SK-N-SH (cell line): ENCODE results near the gene CCDC106. TPM values are rescaled to one million over a fixed set of nuclear protein-coding genes. Genes with fewer than 3 reads are reported as not detected.
A peak's percentile ranks its signal among the peaks of the same experiment; 100 is the strongest.

ENCODE experiments used
- CTCF ChIA-PET: fragments of 300-600, 350-600 bp; formaldehyde crosslinking; extraction: SDS; loops from one replicate; lab custom pipeline; 2021; lab: Yijun Ruan, JAX
- POLR2A ChIA-PET: fragments of 350-600 bp; sonication (Branson Sonifier 250); formaldehyde crosslinking; extraction: SDS; loops from one replicate; lab custom pipeline; 2020; ENCODE audit warnings: antibody characterized with exemption, inconsistent platforms; lab: Yijun Ruan, JAX
- DNase-seq: peaks from one replicate; pipeline ENCODE4 v3.0.0; 2012
- H2AFZ ChIP-seq: fragments of 200-600 bp; sonication (generic); 2 replicates; pipeline ENCODE4 v1.8.1; 2016; ENCODE audit warnings: antibody characterized with exemption, mild to moderate bottlenecking, low read depth
- H3F3A ChIP-seq: fragments of 200-600 bp; sonication (generic); replicated peaks from 2 replicates; pipeline ENCODE3; 2016; ENCODE audit warnings: antibody characterized with exemption, mild to moderate bottlenecking; ENCODE audit not compliant: insufficient read depth
- H3K27ac ChIP-seq, 2 experiments: fragments of 200-500 bp in 1 of 2; fragments of 200-600 bp in 1 of 2; sonication (Bioruptor generic) in 1 of 2; sonication (generic), shearing (Covaris generic) in 1 of 2; 2 replicates each; pipeline versions ENCODE4 v1.5.1 to v1.6.1; 2014 to 2016; ENCODE audit warnings: low read depth in 2 of 2, inconsistent platforms in 1 of 2, low read length in 1 of 2, mild to moderate bottlenecking in 1 of 2, mixed read lengths in 1 of 2
- H3K27me3 ChIP-seq: fragments of 200-600 bp; sonication (generic), shearing (Covaris generic); 2 replicates; pipeline ENCODE4 v1.6.1; 2016; ENCODE audit warnings: mixed run types; ENCODE audit not compliant: insufficient read depth
- H3K36me3 ChIP-seq, 2 experiments: fragments of 200-500 bp in 1 of 2; fragments of 200-600 bp in 1 of 2; sonication (Bioruptor generic) in 1 of 2; sonication (generic) in 1 of 2; replicated peaks in 1 of 2; 2 replicates each; pipeline versions ENCODE3 to v1.5.1; 2014 to 2016; ENCODE audit warnings: low read length in 1 of 2, mild to moderate bottlenecking in 1 of 2; ENCODE audit not compliant: insufficient read depth in 2 of 2, control insufficient read depth in 1 of 2
- H3K4me1 ChIP-seq, 2 experiments: fragments of 200-500 bp in 1 of 2; fragments of 200-600 bp in 1 of 2; sonication (Bioruptor generic) in 1 of 2; sonication (generic), shearing (Covaris generic) in 1 of 2; 2 replicates each; pipeline versions ENCODE4 v1.5.1 to v1.6.1; 2014 to 2016; ENCODE audit warnings: low read depth in 1 of 2, low read length in 1 of 2, mixed run types in 1 of 2; ENCODE audit not compliant: insufficient read depth in 2 of 2, control insufficient read depth in 1 of 2
- H3K4me2 ChIP-seq: fragments of 200-600 bp; sonication (generic), shearing (Covaris generic); 2 replicates; pipeline ENCODE4 v1.6.1; 2017; ENCODE audit warnings: mixed run types
- H3K4me3 ChIP-seq, 2 experiments: fragments of 200-500 bp in 1 of 2; fragments of 200-600 bp in 1 of 2; sonication (Bioruptor generic) in 1 of 2; sonication (generic), shearing (Covaris generic) in 1 of 2; 2 replicates each; pipeline versions ENCODE4 v1.5.1 to v1.8.1; 2014 to 2016; ENCODE audit warnings: low read depth in 2 of 2, inconsistent platforms in 1 of 2, low read length in 1 of 2, mild to moderate bottlenecking in 1 of 2, mixed read lengths in 1 of 2, moderate library complexity in 1 of 2
- H3K79me2 ChIP-seq: fragments of 200-600 bp; sonication (generic); 2 replicates; pipeline ENCODE4 v1.8.1; 2017; ENCODE audit warnings: mild to moderate bottlenecking; ENCODE audit not compliant: insufficient read depth
- H3K9ac ChIP-seq: fragments of 200-600 bp; sonication (generic); 2 replicates; pipeline ENCODE4 v1.6.1; 2017; ENCODE audit warnings: mixed run types
- H3K9me2 ChIP-seq: fragments of 200-600 bp; sonication (generic); 2 replicates; pipeline ENCODE4 v1.6.1; 2017; ENCODE audit warnings: mixed run types
- H3K9me3 ChIP-seq: fragments of 200-600 bp; sonication (generic); 2 replicates; pipeline ENCODE4 v1.6.1; 2017; ENCODE audit warnings: mixed run types, mild to moderate bottlenecking, moderate library complexity
- H4K20me1 ChIP-seq: fragments of 200-600 bp; sonication (generic); 2 replicates; pipeline ENCODE4 v1.6.1; 2017; ENCODE audit warnings: mild to moderate bottlenecking, mixed run types; ENCODE audit not compliant: insufficient read depth
- CHD2 ChIP-seq: fragments of 150-350 bp; IDR thresholded peaks from 2 replicates; pipeline ENCODE4 v1.6.1; 2018; ENCODE audit warnings: low read length; ENCODE audit not compliant: partially characterized antibody
- EP300 ChIP-seq, 2 experiments: IDR thresholded peaks; 2 replicates each; pipeline versions ENCODE4 v1.4.0 to v1.6.1; 2012; ENCODE audit warnings: borderline replicate concordance in 1 of 2, low read depth in 1 of 2, low read length in 1 of 2
- EZH2phosphoT487 ChIP-seq: fragments of 200-600 bp; sonication (generic); IDR thresholded peaks from 2 replicates; pipeline ENCODE4 v1.6.1; 2017; ENCODE audit warnings: low read depth, mixed run types, mild to moderate bottlenecking, antibody characterized with exemption, moderate library complexity, borderline replicate concordance
- FOXM1 ChIP-seq: IDR thresholded peaks from 2 replicates; pipeline ENCODE4 v1.4.0; 2012; ENCODE audit warnings: low read depth, mild to moderate bottlenecking
- GATA2 ChIP-seq: sonication (generic); formaldehyde crosslinking; IDR thresholded peaks from 2 replicates; pipeline ENCODE4 v1.5.0; 2020; ENCODE audit warnings: mild to moderate bottlenecking, missing genetic modification reagents
- JUND ChIP-seq: IDR thresholded peaks from 2 replicates; pipeline ENCODE4 v1.4.0; 2012
- MEF2A ChIP-seq: IDR thresholded peaks from 2 replicates; pipeline ENCODE4 v1.4.0; 2012; ENCODE audit warnings: low read depth, borderline replicate concordance
- MXI1 ChIP-seq: IDR thresholded peaks from 2 replicates; pipeline ENCODE4 v1.6.1; 2012; ENCODE audit warnings: mild to moderate bottlenecking, low read depth, low read length, improper control_type of control experiment
- NFIC ChIP-seq: IDR thresholded peaks from 2 replicates; pipeline ENCODE4 v1.4.0; 2012; ENCODE audit warnings: borderline replicate concordance
- RAD21 ChIP-seq: IDR thresholded peaks from 2 replicates; pipeline ENCODE4 v1.6.1; 2012; ENCODE audit warnings: mild to moderate bottlenecking, low read length
- RCOR1 ChIP-seq: fragments of 150-350 bp; IDR thresholded peaks from 2 replicates; pipeline ENCODE4 v1.6.1; 2017; ENCODE audit warnings: antibody characterized with exemption, low read length
- RXRA ChIP-seq: IDR thresholded peaks from 2 replicates; pipeline ENCODE4 v1.4.0; 2012; ENCODE audit warnings: low read depth, mild to moderate bottlenecking, borderline replicate concordance
- SMC3 ChIP-seq: IDR thresholded peaks from 2 replicates; pipeline ENCODE4 v1.6.1; 2012; ENCODE audit warnings: low read depth, low read length, improper control_type of control experiment
- TCF12 ChIP-seq: IDR thresholded peaks from 2 replicates; pipeline ENCODE4 v1.4.0; 2012
- WGBS: methylation state at CpG from one replicate; pipeline ENCODE4 v1.1.6; 2017; ENCODE audit warnings: low lambda C conversion rate; 5-methylcytosine and 5-hydroxymethylcytosine counted together
- polyA plus RNA-seq, 3 experiments: library from polyadenylated mRNA; depleted of rRNA; stranded (reverse); fragments of >200 nt; gene quantifications; 2 replicates each; pipeline ENCODE4 v1.2.3, GENCODE V29; 2012
- TF ChIP-seq, protein P1 (sequence below): IDR thresholded peaks from 2 replicates; pipeline ENCODE4 v1.6.1; 2012; ENCODE audit warnings: mild to moderate bottlenecking, low read depth, low read length, moderate library complexity
- TF ChIP-seq, protein P2 (sequence below): fragments of 150-350 bp; IDR thresholded peaks from 2 replicates; pipeline ENCODE4 v1.6.1; 2016; ENCODE audit warnings: mild to moderate bottlenecking, low read depth, low read length
- TF ChIP-seq, protein P3 (sequence below): IDR thresholded peaks from 2 replicates; pipeline ENCODE4 v1.4.0; 2012; ENCODE audit warnings: low read depth, borderline replicate concordance
- TF ChIP-seq, protein P4 (sequence below): IDR thresholded peaks from 2 replicates; pipeline ENCODE4 v1.4.0; 2012; ENCODE audit warnings: low read depth

Gene CCDC106
- polyA plus RNA-seq, 1 of the 3 experiments (the other 2 are of a cell fraction): 27.1 TPM

DNA sequence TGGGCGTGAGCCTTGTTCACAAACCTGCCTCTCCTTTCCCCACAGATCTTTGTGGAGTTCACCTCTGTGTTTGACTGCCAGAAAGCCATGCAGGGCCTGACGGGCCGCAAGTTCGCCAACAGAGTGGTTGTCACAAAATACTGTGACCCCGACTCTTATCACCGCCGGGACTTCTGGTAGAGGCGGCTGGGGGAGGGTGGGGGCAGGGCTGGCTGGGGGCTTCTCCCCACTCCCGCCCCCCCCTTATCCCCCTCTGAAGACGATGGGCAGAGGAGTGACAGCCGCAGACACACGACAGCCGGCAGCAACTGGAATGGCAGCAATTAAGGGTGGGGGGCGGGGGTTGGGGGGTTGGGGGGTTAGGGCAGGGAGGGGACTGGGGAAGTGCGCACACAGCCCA is 25.9 kb downstream of the CCDC106 start (continued):
- TF ChIP-seq, protein P1, sequence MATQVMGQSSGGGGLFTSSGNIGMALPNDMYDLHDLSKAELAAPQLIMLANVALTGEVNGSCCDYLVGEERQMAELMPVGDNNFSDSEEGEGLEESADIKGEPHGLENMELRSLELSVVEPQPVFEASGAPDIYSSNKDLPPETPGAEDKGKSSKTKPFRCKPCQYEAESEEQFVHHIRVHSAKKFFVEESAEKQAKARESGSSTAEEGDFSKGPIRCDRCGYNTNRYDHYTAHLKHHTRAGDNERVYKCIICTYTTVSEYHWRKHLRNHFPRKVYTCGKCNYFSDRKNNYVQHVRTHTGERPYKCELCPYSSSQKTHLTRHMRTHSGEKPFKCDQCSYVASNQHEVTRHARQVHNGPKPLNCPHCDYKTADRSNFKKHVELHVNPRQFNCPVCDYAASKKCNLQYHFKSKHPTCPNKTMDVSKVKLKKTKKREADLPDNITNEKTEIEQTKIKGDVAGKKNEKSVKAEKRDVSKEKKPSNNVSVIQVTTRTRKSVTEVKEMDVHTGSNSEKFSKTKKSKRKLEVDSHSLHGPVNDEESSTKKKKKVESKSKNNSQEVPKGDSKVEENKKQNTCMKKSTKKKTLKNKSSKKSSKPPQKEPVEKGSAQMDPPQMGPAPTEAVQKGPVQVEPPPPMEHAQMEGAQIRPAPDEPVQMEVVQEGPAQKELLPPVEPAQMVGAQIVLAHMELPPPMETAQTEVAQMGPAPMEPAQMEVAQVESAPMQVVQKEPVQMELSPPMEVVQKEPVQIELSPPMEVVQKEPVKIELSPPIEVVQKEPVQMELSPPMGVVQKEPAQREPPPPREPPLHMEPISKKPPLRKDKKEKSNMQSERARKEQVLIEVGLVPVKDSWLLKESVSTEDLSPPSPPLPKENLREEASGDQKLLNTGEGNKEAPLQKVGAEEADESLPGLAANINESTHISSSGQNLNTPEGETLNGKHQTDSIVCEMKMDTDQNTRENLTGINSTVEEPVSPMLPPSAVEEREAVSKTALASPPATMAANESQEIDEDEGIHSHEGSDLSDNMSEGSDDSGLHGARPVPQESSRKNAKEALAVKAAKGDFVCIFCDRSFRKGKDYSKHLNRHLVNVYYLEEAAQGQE: no peak
- TF ChIP-seq GATA2 (CRISPR knock-in tag) (no peak), JUND (no peak)

DNA sequence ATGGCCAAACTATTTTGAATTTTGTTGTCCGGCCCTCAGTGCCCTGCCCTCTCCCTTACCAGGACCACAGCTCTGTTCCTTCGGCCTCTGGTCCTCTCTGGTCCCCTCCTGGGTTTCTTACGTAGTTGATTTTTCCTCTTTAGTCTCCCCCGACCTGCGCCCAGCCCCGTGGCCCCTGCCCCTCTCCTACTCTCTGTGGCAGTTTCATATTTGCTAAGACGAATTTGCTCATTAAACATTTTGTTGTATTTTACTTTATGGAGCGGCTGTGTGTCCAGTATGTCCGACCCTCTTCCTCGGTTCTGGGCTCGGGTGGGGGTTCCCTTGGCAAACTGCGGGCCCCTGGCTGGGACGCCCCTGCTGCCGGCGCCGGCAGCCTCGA is 26.4 kb downstream of the CCDC106 start:
- Histone ChIP-seq H3K9me3 (no peaks in the 10 kb centered on the region), H3K4me2 (peak overlapping the region; percentile 97), H3F3A (peaks cover 38% of the 10 kb centered on the region), H3K9ac (peak overlapping the region; percentile 87; the same call in 1 of the 2 replicates), H3K79me2 (peaks cover 87% of the 10 kb centered on the region), H3K36me3 (peaks cover 21 to 46% of the 10 kb centered on the region in 2 experiments), H3K4me3 (peak overlapping the region; percentile 74 to 96), H2AFZ (no peak overlapping the region), H3K9me2 (no peaks in the 10 kb centered on the region), H4K20me1 (peaks cover 78% of the 10 kb centered on the region), H3K27me3 (no peaks in the 10 kb centered on the region), H3K27ac (peak overlapping the region; percentile 7 to 74), H3K4me1 (peaks cover 7 to 28% of the 10 kb centered on the region in 2 experiments; a peak in 3 of 4 replicates)
- DNase-seq: no peak
- WGBS: 14% methylated on average over 17 of the region's 17 CpGs
- TF ChIP-seq MXI1: no peak
- no peak for TF ChIP-seq GATA2 (CRISPR knock-in tag)
- no peak for TF ChIP-seq CHD2
- TF ChIP-seq RXRA: no peak
- ChIA-PET POLR2A (no interaction called here), CTCF (interaction anchor here (0.8 to 2.1 kb wide), 3 partner anchors 11 to 42 kb away, joined by 3 to 9 read pairs (median 8); no protein-coding TSS in a partner anchor)

DNA sequence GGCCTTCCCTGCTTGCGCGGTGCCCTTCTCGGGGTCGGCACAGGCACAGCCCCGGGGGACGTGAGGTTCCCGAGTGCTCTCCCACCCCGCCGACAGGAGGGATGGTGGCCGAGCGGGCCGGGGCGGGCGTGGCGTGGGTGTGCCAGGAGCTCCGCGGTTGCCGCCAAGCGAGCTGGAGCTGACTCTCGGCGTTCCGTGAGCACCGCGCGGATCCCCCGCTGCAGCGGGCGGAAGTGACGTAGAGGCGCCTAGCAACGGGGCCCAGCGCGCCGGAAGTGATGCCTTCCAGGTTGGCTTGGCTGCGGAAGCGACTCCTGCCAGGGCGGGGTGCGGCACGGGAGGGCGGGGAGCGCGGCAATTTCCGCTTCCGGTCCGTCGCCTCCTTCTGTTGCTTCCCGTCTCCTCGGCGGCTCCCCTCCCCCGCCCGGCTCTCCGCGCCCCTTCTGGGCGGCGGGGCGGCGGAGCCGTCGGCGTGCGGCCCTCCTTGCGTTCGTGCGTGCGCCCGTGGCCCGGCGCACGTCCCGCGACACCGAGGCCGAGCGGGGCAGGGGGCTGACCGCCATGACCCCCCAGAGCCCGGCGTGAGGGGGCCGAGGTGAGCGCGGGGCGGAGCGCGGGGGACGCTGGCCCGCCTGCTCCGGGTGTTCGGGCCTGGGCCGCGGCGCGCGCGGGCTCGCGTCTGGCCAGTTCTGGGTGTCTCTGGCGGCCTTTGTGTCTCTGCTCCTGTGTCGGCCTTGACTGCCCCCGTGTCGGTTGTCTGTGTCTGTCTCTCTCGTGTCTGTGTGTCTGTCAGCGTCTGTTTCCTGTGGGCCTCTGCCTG is 27.0 kb downstream of the CCDC106 start, which contains the start of gene EPN1:
Gene EPN1, plus strand, starts transcription at position 386 of the 820 bp plus-strand sequence. CDS start 3,402 bp downstream, outside the sequence.
- H3K4me2 ChIP-seq: peak within 1 kb of the TSS; percentile 97
- peak within 1 kb of the TSS; percentile 74 to 96 for H3K4me3 ChIP-seq
- H3K9me2 ChIP-seq: no peaks in the 10 kb centered on the region
- peak within 1 kb of the TSS; percentile 74 to 84 for H3K27ac ChIP-seq
- DNase-seq: peak; percentile 99
- peaks cover 7 to 28% of the 10 kb centered on the region in 2 experiments; a peak in 3 of 4 replicates for H3K4me1 ChIP-seq
- H3F3A ChIP-seq: peaks cover 38% of the 10 kb centered on the region
- H3K9ac ChIP-seq: peak within 1 kb of the TSS; percentile 87
- peaks cover 87% of the 10 kb centered on the region for H3K79me2 ChIP-seq
- no peak within 1 kb of the TSS for H2AFZ ChIP-seq
- 0% methylated on average over 5 of the region's 101 CpGs for WGBS
- peaks cover 78% of the 10 kb centered on the region for H4K20me1 ChIP-seq
- no peaks in the 10 kb centered on the region for H3K27me3 ChIP-seq
- peaks cover 21 to 43% of the 10 kb centered on the region in 2 experiments for H3K36me3 ChIP-seq
- CTCF ChIA-PET: interaction anchor here (0.8 kb wide), 1 partner anchor 42 kb away, joined by 3 read pairs; no protein-coding TSS in a partner anchor
- H3K9me3 ChIP-seq: no peaks in the 10 kb centered on the region
- POLR2A ChIA-PET: no interaction called here
- TF ChIP-seq, protein P2, sequence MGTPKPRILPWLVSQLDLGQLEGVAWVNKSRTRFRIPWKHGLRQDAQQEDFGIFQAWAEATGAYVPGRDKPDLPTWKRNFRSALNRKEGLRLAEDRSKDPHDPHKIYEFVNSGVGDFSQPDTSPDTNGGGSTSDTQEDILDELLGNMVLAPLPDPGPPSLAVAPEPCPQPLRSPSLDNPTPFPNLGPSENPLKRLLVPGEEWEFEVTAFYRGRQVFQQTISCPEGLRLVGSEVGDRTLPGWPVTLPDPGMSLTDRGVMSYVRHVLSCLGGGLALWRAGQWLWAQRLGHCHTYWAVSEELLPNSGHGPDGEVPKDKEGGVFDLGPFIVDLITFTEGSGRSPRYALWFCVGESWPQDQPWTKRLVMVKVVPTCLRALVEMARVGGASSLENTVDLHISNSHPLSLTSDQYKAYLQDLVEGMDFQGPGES: no peak
- TF ChIP-seq EZH2phosphoT487 (no peak), MEF2A (no peak), EP300 (IDR thresholded peaks at IDR 0.05; ENCODE audit: borderline replicate concordance in 1 of 2, low read depth in 1 of 2, low read length in 1 of 2) (0 out of 4 replicates have a peak, but pooled peaks of 1 of the 2 experiments have one; percentile 29), RAD21 (no peak), SMC3 (no peak), MXI1 (peak; percentile 59), JUND (no peak), RXRA (no peak), NFIC (peak; percentile 54; the same call in 1 of the 2 replicates), TCF12 (peak; percentile 24; the same call in 1 of the 2 replicates), FOXM1 (no peak), RCOR1 (no peak)
- TF ChIP-seq, protein P3, sequence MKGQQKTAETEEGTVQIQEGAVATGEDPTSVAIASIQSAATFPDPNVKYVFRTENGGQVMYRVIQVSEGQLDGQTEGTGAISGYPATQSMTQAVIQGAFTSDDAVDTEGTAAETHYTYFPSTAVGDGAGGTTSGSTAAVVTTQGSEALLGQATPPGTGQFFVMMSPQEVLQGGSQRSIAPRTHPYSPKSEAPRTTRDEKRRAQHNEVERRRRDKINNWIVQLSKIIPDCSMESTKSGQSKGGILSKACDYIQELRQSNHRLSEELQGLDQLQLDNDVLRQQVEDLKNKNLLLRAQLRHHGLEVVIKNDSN: peak; percentile 29; the same call in 1 of the 2 replicates
- TF ChIP-seq, protein P4, sequence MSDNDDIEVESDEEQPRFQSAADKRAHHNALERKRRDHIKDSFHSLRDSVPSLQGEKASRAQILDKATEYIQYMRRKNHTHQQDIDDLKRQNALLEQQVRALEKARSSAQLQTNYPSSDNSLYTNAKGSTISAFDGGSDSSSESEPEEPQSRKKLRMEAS: peak; percentile 58; the same call in 1 of the 2 replicates
